ENCODE results near the gene ZNF608.
A peak's percentile ranks its signal among the peaks of the same experiment; 100 is the strongest.

Gene ZNF608

GRCh38 chr5:124741711-124742496 lies 4.5 kb downstream of the ZNF608 start:
- Histone ChIP-seq H3K4me1 (ENCODE audit: insufficient read depth, low read length) (peaks cover 49% of the 10 kb centered on the region), H3K9ac (ENCODE audit: low read length) (no peak overlapping the region), H3K27ac (ENCODE audit: low read depth, low read length) (peak overlapping the region; percentile 89), H3K36me3 (ENCODE audit: insufficient read depth, low read length) (no peaks in the 10 kb centered on the region), H3K9me3 (ENCODE audit: low read length) (no peaks in the 10 kb centered on the region), H3K27me3 (ENCODE audit: control insufficient read depth in 1 of 2, insufficient read depth in 2 of 2, low read length in 2 of 2) (no peaks in the 10 kb centered on the region), H3K4me3 (ENCODE audit: low read depth in 1 of 2, low read length in 2 of 2) (peak overlapping the region in 1 of 2 donors; percentile 77)

GRCh38 chr5:124740991-124741583 lies 5.4 kb downstream of the ZNF608 start:
- Histone ChIP-seq H3K36me3 (ENCODE audit: insufficient read depth, low read length) (no peaks in the 10 kb centered on the region), H3K27me3 (ENCODE audit: control insufficient read depth in 1 of 2, insufficient read depth in 2 of 2, low read length in 2 of 2) (no peaks in the 10 kb centered on the region), H3K4me1 (ENCODE audit: insufficient read depth, low read length) (peaks cover 57% of the 10 kb centered on the region), H3K27ac (ENCODE audit: low read depth, low read length) (peak overlapping the region; percentile 89), H3K9ac (ENCODE audit: low read length) (no peak overlapping the region), H3K4me3 (ENCODE audit: low read depth in 1 of 2, low read length in 2 of 2) (peak overlapping the region in 1 of 2 donors; percentile 77), H3K9me3 (ENCODE audit: low read length) (no peaks in the 10 kb centered on the region)

- no peaks in the 10 kb centered on the region for H3K36me3 ChIP-seq (ENCODE audit: insufficient read depth, low read length)
- H3K27ac ChIP-seq (ENCODE audit: low read depth, low read length): peak overlapping the region; percentile 15
- H3K4me3 ChIP-seq (ENCODE audit: low read depth in 1 of 2, low read length in 2 of 2): no peak overlapping the region
- no peaks in the 10 kb centered on the region for H3K27me3 ChIP-seq (ENCODE audit: control insufficient read depth in 1 of 2, insufficient read depth in 2 of 2, low read length in 2 of 2)
- H3K4me1 ChIP-seq (ENCODE audit: insufficient read depth, low read length): peaks cover 66% of the 10 kb centered on the region
- H3K9me3 ChIP-seq (ENCODE audit: low read length): no peaks in the 10 kb centered on the region
- no peak overlapping the region for H3K9ac ChIP-seq (ENCODE audit: low read length)
Observed at GRCh38 chr5:124740071-124740470, 6.4 kb downstream of the ZNF608 start.

- Histone ChIP-seq H3K4me3 (ENCODE audit: low read depth in 1 of 2, low read length in 2 of 2) (no peak overlapping the region), H3K36me3 (ENCODE audit: insufficient read depth, low read length) (no peaks in the 10 kb centered on the region), H3K9ac (ENCODE audit: low read length) (no peak overlapping the region), H3K27ac (ENCODE audit: low read depth, low read length) (no peak overlapping the region), H3K27me3 (ENCODE audit: control insufficient read depth in 1 of 2, insufficient read depth in 2 of 2, low read length in 2 of 2) (no peaks in the 10 kb centered on the region), H3K9me3 (ENCODE audit: low read length) (no peaks in the 10 kb centered on the region), H3K4me1 (ENCODE audit: insufficient read depth, low read length) (peaks cover 70% of the 10 kb centered on the region)
Observed at GRCh38 chr5:124739634-124740025, 6.8 kb downstream of the ZNF608 start.

- peaks cover 77% of the 10 kb centered on the region for H3K4me1 ChIP-seq (ENCODE audit: insufficient read depth, low read length)
- no peak overlapping the region for H3K27ac ChIP-seq (ENCODE audit: low read depth, low read length)
- no peak overlapping the region for H3K4me3 ChIP-seq (ENCODE audit: low read depth in 1 of 2, low read length in 2 of 2)
Observed at GRCh38 chr5:124738681-124739633, 7.5 kb downstream of the ZNF608 start.

GRCh38 chr5:124737651-124738050 lies 8.8 kb downstream of the ZNF608 start:
- Histone ChIP-seq H3K9ac (ENCODE audit: low read length) (no peak overlapping the region), H3K9me3 (ENCODE audit: low read length) (no peaks in the 10 kb centered on the region), H3K4me3 (ENCODE audit: low read depth in 1 of 2, low read length in 2 of 2) (no peak overlapping the region), H3K27me3 (ENCODE audit: control insufficient read depth in 1 of 2, insufficient read depth in 2 of 2, low read length in 2 of 2) (no peaks in the 10 kb centered on the region), H3K27ac (ENCODE audit: low read depth, low read length) (peak overlapping the region; percentile 16), H3K4me1 (ENCODE audit: insufficient read depth, low read length) (peaks cover 79% of the 10 kb centered on the region), H3K36me3 (ENCODE audit: insufficient read depth, low read length) (no peaks in the 10 kb centered on the region)

More at GRCh38 chr5:124738681-124739633, 7.5 kb downstream of the ZNF608 start:
- no peaks in the 10 kb centered on the region for H3K36me3 ChIP-seq (ENCODE audit: insufficient read depth, low read length)
- no peaks in the 10 kb centered on the region for H3K9me3 ChIP-seq (ENCODE audit: low read length)
- H3K27me3 ChIP-seq (ENCODE audit: control insufficient read depth in 1 of 2, insufficient read depth in 2 of 2, low read length in 2 of 2): no peaks in the 10 kb centered on the region
- no peak overlapping the region for H3K9ac ChIP-seq (ENCODE audit: low read length)

GRCh38 chr5:124736805-124737188 lies 9.6 kb downstream of the ZNF608 start:
- Histone ChIP-seq H3K9ac (ENCODE audit: low read length) (no peak overlapping the region), H3K36me3 (ENCODE audit: insufficient read depth, low read length) (no peaks in the 10 kb centered on the region), H3K9me3 (ENCODE audit: low read length) (no peaks in the 10 kb centered on the region), H3K27ac (ENCODE audit: low read depth, low read length) (no peak overlapping the region), H3K4me1 (ENCODE audit: insufficient read depth, low read length) (peaks cover 79% of the 10 kb centered on the region), H3K4me3 (ENCODE audit: low read depth in 1 of 2, low read length in 2 of 2) (no peak overlapping the region), H3K27me3 (ENCODE audit: control insufficient read depth in 1 of 2, insufficient read depth in 2 of 2, low read length in 2 of 2) (no peaks in the 10 kb centered on the region)

GRCh38 chr5:124736082-124736804 lies 10.2 kb downstream of the ZNF608 start:
- Histone ChIP-seq H3K4me3 (ENCODE audit: low read depth in 1 of 2, low read length in 2 of 2) (peak overlapping the region in 1 of 2 donors; percentile 46), H3K9ac (ENCODE audit: low read length) (no peak overlapping the region), H3K27ac (ENCODE audit: low read depth, low read length) (peak overlapping the region; percentile 73)

GRCh38 chr5:124735169-124735858 lies 11.1 kb downstream of the ZNF608 start:
- Histone ChIP-seq H3K27ac (ENCODE audit: low read depth, low read length) (peak overlapping the region; percentile 73), H3K9me3 (ENCODE audit: low read length) (no peaks in the 10 kb centered on the region), H3K4me3 (ENCODE audit: low read depth in 1 of 2, low read length in 2 of 2) (peak overlapping the region; percentile 6 to 46), H3K9ac (ENCODE audit: low read length) (no peak overlapping the region), H3K27me3 (ENCODE audit: control insufficient read depth in 1 of 2, insufficient read depth in 2 of 2, low read length in 2 of 2) (no peaks in the 10 kb centered on the region), H3K4me1 (ENCODE audit: insufficient read depth, low read length) (peaks cover 75% of the 10 kb centered on the region), H3K36me3 (ENCODE audit: insufficient read depth, low read length) (no peaks in the 10 kb centered on the region)

More at GRCh38 chr5:124736082-124736804, 10.2 kb downstream of the ZNF608 start:
- Histone ChIP-seq H3K27me3 (ENCODE audit: control insufficient read depth in 1 of 2, insufficient read depth in 2 of 2, low read length in 2 of 2) (no peaks in the 10 kb centered on the region), H3K9me3 (ENCODE audit: low read length) (no peaks in the 10 kb centered on the region), H3K36me3 (ENCODE audit: insufficient read depth, low read length) (no peaks in the 10 kb centered on the region), H3K4me1 (ENCODE audit: insufficient read depth, low read length) (peaks cover 74% of the 10 kb centered on the region)

- Histone ChIP-seq H3K27me3 (ENCODE audit: control insufficient read depth in 1 of 2, insufficient read depth in 2 of 2, low read length in 2 of 2) (no peaks in the 10 kb centered on the region), H3K27ac (ENCODE audit: low read depth, low read length) (peak overlapping the region; percentile 73), H3K9me3 (ENCODE audit: low read length) (no peaks in the 10 kb centered on the region), H3K4me3 (ENCODE audit: low read depth in 1 of 2, low read length in 2 of 2) (peak overlapping the region; percentile 6 to 46), H3K36me3 (ENCODE audit: insufficient read depth, low read length) (no peaks in the 10 kb centered on the region), H3K9ac (ENCODE audit: low read length) (no peak overlapping the region), H3K4me1 (ENCODE audit: insufficient read depth, low read length) (peaks cover 75% of the 10 kb centered on the region)
Observed at GRCh38 chr5:124734574-124735168, 11.8 kb downstream of the ZNF608 start.
